Upper lobe of left lung (tissue), 4 donors: ENCODE results near the gene SAA2.

Experiments used
- CTCF ChIP-seq, 6 experiments: fragments of 450-650 bp in 4 of 6; fragments of 200-600 bp in 2 of 6; sonication (generic) in 2 of 6; IDR thresholded peaks; one replicate each; pipeline ENCODE4 v1.5.1; 2016 to 2019; ENCODE audit warnings: antibody characterized with exemption in 6 of 6
- EP300 ChIP-seq, 4 donors: sonication (generic); formaldehyde crosslinking; IDR thresholded peaks; one replicate each; pipeline ENCODE4 v1.5.1; 2017; ENCODE audit warnings: antibody characterized with exemption in 4 of 4, control low read depth in 2 of 4
- POLR2A ChIP-seq, 4 donors: fragments of 450-650 bp; IDR thresholded peaks; one replicate each; pipeline ENCODE4 v1.5.1; 2016 to 2017; ENCODE audit warnings: antibody characterized with exemption in 4 of 4, mild to moderate bottlenecking in 2 of 4

GRCh38 chr11:18254781-18255361 is 6.4 kb upstream of the SAA2 start:
- no peak for TF ChIP-seq CTCF (IDR thresholded peaks at IDR 0.05)
- no peak for TF ChIP-seq POLR2A (IDR thresholded peaks at IDR 0.05)
- no peak for TF ChIP-seq EP300 (IDR thresholded peaks at IDR 0.05)
